Lower leg skin (tissue), 4 donors: ENCODE results near the gene RBKS. TPM values are rescaled to one million over a fixed set of nuclear protein-coding genes. Genes with fewer than 3 reads are reported as not detected.

ENCODE experiments used
- DNase-seq, 2 donors: peaks; one replicate each; pipeline ENCODE4 v3.0.0-alpha.2; 2019; ENCODE audit warnings: low spot score in 2 of 2
- H3K4me3 ChIP-seq: fragments of 200-600 bp; sonication (generic); 2 replicates; pipeline ENCODE4 v1.5.1; 2017; ENCODE audit warnings: mild to moderate bottlenecking, low read depth; ENCODE audit not compliant: poor library complexity, severe bottlenecking
- CTCF ChIP-seq, 3 donors: fragments of 450-650 bp; IDR thresholded peaks; one replicate each; pipeline ENCODE4 v1.5.1; 2016; ENCODE audit warnings: antibody characterized with exemption in 3 of 3, mild to moderate bottlenecking in 3 of 3, moderate library complexity in 2 of 3
- POLR2A ChIP-seq, 2 donors: fragments of 450-650 bp; IDR thresholded peaks; one replicate each; pipeline ENCODE4 v1.6.1; 2016 to 2017; ENCODE audit warnings: antibody characterized with exemption in 2 of 2, mild to moderate bottlenecking in 1 of 2, moderate library complexity in 1 of 2
- WGBS, 2 donors: methylation state at CpG; one replicate each; pipeline ENCODE4 v1.1.5; 2018; 5-methylcytosine and 5-hydroxymethylcytosine counted together
- intact Hi-C: fragments of 100-400 bp; cut with DNase I; formaldehyde crosslinking; loops from one replicate; pipeline ENCODE4 v1.15.0; 2023; ENCODE audit warnings: low total_unique reads
- total RNA-seq, 4 donors: library from RNA; depleted of rRNA; stranded (reverse); fragments of >200 nt; gene quantifications; one replicate each; pipeline ENCODE4 v1.1.0, GENCODE V29; 2016

Gene RBKS
- total RNA-seq, 4 donors from 2014 or later = 0.95 to 2.6 (median 1.3) TPM

DNA sequence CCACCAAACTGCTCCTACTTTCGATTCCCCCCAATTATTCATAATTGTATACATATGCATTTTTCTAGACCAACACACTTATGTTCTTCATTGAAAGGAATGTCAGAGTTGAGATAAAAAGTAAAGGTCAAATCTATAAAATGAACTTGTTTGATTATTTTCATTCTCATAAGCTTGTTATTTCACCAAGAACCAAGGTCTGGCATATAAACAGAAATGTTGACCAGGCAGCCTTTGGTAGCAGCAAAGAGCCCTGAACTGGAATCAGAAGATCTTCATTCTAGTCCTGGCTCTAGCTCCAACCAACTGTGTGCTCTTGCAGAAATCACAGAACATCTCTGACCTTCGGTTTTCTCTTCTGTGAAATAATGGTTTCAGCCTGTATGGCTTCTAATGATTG is 42.9 kb downstream of the RBKS start:
- no peak overlapping the region for H3K4me3 ChIP-seq
- intact Hi-C loops = no loop called here
- whole genome bisulfite sequencing, 2 donors = 86 to 92% methylated on average over 2 of the region's 2 CpGs
- no peak for DNase-seq
- TF ChIP-seq CTCF (IDR thresholded peaks at IDR 0.05) (no peak), POLR2A (IDR thresholded peaks at IDR 0.05) (no peak)

- no peak for DNase-seq
- intact Hi-C loops = no loop called here
- TF ChIP-seq CTCF (IDR thresholded peaks at IDR 0.05) (no peak), POLR2A (IDR thresholded peaks at IDR 0.05) (no peak)
- 33 to 34% methylated on average over 4 of the region's 4 CpGs for WGBS, 2 donors
- no peak overlapping the region for H3K4me3 ChIP-seq
Measured at GRCh38 chr2:27844821-27845255, 45.3 kb downstream of the RBKS start.

DNA sequence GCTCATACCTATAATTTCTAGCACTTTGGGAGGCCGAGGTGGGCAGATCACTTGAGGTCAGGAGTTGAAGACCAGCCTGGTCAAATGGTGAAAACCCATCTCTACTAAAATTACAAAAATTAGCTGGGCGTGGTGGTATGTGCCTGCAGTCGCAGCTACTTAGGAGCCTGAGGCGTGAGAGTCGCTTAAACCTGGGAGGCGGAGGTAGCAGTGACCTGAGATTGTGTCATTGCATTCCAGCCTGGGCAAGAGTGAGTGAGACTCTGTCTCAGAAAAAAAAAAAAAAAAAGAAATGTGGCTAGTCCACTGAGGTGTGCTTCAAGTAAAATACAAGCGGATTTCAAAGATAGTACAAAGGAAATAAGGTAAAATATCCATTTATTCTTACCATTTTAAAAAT is 46.2 kb downstream of the RBKS start:
- intact Hi-C loops = no loop called here
- H3K4me3 ChIP-seq = no peak overlapping the region
- no peak for TF ChIP-seq POLR2A (IDR thresholded peaks at IDR 0.05)
- TF ChIP-seq CTCF (IDR thresholded peaks at IDR 0.05) = no peak
- no peak for DNase-seq
- 54 to 61% methylated on average over 7 of the region's 7 CpGs for WGBS, 2 donors

DNA sequence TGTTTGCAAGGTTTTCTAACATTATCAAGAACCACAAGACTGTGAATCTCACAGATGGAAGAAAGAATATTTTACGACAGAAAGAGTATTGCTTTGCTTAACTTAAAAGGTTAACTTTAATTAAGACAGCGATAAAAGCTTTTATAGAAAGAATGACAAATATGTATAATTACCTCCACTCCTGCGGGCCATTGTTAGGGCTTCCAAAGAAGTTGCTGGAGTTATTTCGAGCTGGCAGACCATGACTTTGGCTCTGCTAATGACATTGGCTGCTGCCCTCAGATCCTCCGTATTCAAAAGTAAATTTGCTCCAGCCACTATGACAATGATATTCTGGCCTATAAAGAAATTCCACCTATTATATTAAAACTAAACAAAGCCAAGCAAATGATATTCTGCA is 47.3 kb downstream of the RBKS start:
- intact Hi-C loops = no loop called here
- TF ChIP-seq POLR2A (IDR thresholded peaks at IDR 0.05) (no peak), CTCF (IDR thresholded peaks at IDR 0.05) (no peak)

DNA sequence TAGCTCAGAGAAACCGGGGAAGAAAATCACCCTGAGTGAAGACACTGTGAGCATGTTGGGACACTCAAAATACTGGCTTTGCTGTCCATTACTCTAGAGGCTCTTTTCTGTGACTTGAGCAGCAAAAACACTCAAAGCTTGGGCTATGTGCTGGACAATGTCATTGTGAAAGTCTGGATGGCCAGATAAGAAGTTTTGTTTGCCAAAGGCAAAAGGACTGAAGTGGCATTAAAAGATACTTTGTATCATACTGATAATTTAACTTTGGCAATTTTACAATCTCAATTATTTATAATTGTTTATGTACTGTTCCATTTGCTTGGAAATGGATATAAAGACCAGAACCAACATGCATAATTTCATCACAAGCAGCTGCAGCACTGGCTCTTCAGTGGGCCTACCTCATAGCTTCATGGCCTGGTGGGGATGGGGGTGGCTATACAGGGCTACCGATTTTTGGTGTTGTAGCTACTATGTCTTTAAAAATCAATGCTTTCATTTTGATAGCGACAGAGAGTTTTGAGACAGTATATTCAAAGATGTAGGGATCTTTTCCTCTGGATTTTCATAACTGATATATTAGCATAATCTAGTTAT is 51.1 kb downstream of the RBKS start:
- DNase-seq = no peak
- TF ChIP-seq CTCF (IDR thresholded peaks at IDR 0.05) (no peak), POLR2A (IDR thresholded peaks at IDR 0.05) (no peak)
- no peak overlapping the region for H3K4me3 ChIP-seq
- 52 to 56% methylated on average over 3 of the region's 3 CpGs for WGBS, 2 donors
- intact Hi-C loops = no loop called here

More for the DNA sequence above, 47.3 kb downstream of the RBKS start:
- WGBS, 2 donors = 52 to 56% methylated on average over 5 of the region's 5 CpGs
- no peak for DNase-seq
- no peak overlapping the region for H3K4me3 ChIP-seq

DNA sequence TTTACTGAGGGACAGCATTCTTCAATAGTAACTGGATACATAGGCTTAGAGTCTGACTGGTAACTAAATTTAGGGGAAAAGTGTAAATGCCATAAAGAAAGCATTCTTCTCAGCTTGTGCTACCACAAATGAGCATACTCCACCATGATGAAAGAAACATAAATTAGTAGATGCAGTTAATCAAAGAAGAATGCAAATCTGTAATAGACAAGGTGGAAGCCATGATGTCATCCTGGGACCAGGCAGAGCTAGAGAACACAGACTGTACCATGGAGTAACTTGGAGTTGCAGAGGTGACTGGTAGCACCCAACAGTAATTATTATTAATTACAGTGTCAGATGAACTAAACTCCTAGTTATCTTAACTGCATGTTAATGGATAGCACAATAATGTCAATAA is 51.7 kb downstream of the RBKS start:
- intact Hi-C loops = no loop called here
- DNase-seq = no peak
- no peak overlapping the region for H3K4me3 ChIP-seq
- TF ChIP-seq CTCF (IDR thresholded peaks at IDR 0.05) (no peak), POLR2A (IDR thresholded peaks at IDR 0.05) (no peak)
